GM19468 (cell line): ENCODE results near the gene PDE7B.

Experiments used
- ATAC-seq: cut with Tn5 transposase; IDR thresholded peaks from one replicate; pipeline ENCODE4 v1.9.1; 2021; ENCODE audit warnings: mild to moderate bottlenecking, moderate library complexity, moderate number of reproducible peaks; ENCODE audit not compliant: unreplicated experiment; ENCODE audit errors: extremely low read depth

PDE7B gene

GRCh38 chr6:136163260-136163659 is 311.8 kb downstream of the PDE7B start:
- no peak for ATAC-seq

DNA sequence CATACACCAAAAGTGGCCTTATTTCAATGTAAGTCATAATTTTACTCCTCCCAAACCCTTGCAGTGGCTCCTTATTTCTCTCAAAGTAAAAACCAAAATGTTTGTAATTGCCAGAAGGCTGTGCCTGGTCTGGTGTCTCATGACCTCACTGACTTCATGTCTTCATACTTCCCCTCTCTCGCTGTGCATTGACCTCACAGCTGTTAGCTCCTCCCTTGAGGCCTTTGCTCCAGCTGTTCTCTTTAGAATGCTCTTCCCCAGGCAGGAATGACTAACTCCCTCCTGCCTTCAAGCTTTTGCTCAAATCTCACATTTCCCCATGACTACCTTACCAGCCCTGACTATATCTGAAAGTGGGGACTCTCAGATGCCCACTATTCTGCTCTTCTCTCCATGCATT is 315.3 kb downstream of the PDE7B start:
- ATAC-seq, result no peak

GRCh38 chr6:136169394-136170148 is 318.1 kb downstream of the PDE7B start:
- no peak for ATAC-seq

DNA sequence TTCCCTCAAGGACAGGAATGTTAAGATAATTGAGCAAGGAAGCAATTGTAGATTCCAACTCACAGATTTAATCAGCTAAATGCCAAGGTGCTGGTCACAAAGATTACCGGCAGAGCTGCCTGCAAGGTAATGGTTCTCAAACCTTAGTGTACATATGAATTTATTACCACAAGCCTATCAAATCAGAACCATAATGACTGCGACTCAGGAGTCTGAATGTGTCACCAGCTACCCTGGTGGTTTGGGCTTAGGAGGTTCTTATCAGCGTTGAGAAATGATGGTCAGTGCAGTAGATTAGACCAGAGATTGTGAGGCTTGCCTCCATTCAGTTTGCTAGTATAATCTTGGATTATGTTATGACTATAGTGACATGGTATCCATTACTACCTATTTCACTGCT is 319.7 kb downstream of the PDE7B start:
- no peak for ATAC-seq

DNA sequence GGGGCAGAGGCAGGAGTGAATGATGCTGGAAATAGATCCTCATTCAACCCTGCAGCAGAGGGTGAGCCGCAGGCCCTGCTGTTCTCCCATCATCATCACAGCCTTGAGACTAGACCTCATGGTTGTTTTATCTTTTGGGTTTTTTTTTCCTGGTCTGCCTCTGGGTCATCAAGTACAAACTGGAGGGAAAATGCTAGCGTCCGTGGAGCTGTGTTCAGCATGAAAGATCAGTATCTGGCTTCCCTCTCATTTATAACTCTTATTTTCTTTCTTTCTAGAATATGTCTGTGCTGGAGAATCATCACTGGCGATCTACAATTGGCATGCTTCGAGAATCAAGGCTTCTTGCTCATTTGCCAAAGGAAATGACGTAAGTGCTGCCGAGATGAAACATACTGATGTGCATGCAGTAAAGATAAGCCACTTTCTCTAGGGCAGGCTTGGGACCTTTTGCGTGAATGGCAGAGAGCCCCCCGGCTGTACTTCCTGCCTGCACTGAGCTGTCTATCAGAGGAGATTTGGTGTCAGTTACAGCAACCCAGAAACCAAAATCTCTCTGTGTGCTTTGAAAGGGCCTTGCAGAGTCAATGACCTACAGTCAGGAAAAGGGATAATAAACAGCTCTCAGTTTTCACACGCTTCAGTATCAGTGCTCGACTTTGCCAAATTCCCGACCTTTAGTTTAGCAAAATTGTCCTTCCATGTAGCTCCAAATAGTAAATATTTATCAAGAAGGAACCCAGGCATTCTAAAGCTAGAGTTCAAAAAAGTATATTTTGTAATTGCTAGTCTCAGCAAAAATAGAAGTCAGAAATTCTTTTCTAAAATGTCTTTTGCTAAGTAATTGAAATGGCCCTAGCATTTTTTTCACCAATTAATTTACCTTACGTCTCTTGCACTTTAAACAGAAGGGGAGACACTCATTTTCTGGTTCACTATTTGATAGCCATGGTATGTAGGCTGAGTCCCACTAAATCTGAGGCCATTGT is 322.3 kb downstream of the PDE7B start:
- no peak for ATAC-seq

DNA sequence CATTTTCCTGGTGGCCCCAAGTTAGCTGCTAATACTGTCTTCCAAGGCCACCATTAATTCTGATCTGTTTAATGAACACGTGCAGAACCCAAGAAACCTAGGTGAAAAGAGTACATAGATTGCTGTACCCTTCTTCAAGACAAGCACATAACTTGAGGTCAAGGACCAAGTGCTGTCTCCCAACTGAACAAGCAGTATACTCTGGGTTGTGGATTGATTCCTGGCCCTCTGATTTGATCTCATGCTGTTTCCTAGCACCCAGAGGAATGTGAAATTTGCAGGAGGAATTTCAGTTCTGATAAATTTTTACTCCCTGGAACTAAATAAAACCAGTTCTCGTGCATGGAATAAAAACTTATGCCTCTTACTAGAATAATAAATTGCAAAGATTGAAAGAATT is 323.0 kb downstream of the PDE7B start:
- ATAC-seq, result no peak

- ATAC-seq, result no peak
These were observed 324.4 kb downstream of the PDE7B start for GRCh38 chr6:136175873-136176272.

DNA sequence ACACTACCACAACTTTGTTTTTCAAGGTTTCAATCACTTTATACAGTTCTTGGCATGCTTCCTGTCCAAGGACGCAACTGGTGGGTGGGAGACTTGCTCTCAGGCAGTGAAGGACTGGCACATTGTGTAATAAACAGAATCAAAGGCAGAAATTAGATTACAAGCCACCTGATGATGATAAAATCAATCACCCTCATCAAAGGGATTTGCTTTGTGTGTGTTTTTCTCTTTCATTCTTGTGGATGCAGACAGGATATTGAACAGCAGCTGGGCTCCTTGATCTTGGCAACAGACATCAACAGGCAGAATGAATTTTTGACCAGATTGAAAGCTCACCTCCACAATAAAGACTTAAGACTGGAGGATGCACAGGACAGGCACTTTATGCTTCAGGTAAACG is 327.2 kb downstream of the PDE7B start:
- ATAC-seq, result no peak

GRCh38 chr6:136180704-136181511 is 329.4 kb downstream of the PDE7B start:
- ATAC-seq, result no peak

DNA sequence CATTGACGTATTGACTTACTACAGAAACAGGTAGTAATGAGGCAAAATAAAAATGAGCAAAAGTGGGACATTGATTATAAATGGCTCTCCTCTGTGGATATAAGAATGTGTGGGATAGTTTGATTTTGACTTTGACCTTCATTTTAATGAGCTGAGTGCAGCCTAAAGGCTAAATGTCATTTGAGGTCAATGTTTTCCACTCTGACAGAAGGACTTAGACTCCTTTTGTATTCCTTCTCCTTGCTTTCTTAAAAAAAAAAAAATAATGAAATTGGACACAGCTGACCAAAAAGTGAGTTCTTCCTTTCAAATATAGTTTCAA is 330.0 kb downstream of the PDE7B start:
- ATAC-seq, result no peak

DNA sequence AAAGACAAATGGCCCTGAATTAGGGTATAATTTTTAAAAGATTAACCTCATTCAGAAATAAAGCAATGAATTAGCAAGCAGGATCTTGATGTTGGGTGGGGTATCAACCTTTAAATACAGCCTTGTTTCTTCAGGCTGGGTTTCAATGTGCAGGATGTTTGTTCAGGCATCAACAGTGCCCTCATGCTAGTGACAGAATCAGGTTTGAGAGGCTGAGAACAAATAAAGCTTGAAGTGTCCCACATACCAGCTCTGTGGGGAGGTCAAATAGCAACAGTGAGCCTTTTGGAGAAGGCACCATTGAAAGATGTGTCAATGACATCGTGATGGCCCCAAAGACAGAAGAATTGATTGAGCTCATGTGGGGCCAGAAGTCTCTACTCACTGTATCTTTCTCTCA is 330.4 kb downstream of the PDE7B start:
- no peak for ATAC-seq

GRCh38 chr6:136184738-136185137 is 333.2 kb downstream of the PDE7B start:
- no peak for ATAC-seq

DNA sequence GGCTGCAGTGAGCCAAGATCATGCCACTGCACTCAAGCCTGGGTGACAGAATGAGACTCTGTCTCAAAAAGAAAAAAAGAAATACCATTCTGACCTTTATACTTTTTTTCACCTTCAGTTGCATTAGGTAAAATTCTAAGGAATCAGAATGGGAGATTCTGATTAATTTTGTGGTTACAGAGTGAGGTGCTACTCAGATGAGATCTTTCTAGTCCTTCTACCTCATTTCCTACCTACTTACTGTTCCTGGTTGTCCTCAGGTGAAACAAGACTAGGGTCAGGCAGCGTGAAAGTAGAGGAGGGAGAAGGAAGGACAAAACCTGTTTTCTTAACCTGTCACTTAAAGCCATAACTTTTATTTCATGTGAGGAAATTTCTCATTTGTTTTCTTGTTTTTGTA is 334.9 kb downstream of the PDE7B start:
- ATAC-seq, result no peak

- ATAC-seq, result no peak
These were observed 337.0 kb downstream of the PDE7B start for GRCh38 chr6:136188486-136188885.

- no peak for ATAC-seq
These were observed 337.6 kb downstream of the PDE7B start for GRCh38 chr6:136189104-136189503.

DNA sequence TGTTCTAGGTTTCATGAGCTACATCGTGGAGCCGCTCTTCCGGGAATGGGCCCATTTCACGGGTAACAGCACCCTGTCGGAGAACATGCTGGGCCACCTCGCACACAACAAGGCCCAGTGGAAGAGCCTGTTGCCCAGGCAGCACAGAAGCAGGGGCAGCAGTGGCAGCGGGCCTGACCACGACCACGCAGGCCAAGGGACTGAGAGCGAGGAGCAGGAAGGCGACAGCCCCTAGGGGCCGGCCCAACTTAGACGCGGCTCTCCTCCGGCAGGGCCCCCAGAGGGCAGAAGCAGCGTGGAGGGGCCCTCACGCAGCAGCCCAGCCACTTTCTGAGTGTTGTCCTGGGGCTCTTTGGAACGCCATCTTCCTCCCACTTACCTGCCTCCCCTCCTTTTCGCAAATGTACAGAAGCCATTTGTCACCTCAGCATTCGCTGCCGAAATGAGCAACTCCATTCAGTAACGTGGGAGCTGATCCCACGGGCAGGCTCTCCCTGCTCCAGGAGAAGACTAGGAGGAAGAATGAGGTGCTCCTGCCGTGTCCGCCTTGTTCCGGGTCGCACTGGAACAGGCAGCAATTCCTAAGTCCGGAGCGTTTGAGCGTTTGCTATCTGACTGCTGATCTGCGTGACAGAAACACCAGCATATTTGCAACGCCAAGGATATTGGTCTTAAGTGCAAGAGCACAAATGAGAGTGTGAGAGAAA is 340.3 kb downstream of the PDE7B start:
- no peak for ATAC-seq

DNA sequence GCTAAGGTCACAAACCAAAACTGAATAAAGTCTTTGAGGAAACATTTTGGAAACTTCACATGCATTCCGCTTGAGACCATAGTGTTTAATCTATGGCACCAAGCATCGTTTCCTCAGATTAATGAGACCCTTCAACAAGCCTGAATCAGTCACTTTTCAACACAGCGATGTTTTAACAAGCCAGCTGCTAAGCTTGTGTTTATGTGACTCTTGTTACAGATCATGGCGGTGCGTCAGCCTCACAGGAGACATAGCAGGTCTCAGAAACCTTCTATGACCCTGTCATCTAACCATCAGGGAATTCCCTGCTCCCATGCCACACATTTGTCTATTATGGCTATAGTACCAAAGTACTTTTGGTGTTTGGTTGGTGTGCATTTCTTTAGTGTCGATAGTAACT is 341.4 kb downstream of the PDE7B start:
- ATAC-seq, result no peak

DNA sequence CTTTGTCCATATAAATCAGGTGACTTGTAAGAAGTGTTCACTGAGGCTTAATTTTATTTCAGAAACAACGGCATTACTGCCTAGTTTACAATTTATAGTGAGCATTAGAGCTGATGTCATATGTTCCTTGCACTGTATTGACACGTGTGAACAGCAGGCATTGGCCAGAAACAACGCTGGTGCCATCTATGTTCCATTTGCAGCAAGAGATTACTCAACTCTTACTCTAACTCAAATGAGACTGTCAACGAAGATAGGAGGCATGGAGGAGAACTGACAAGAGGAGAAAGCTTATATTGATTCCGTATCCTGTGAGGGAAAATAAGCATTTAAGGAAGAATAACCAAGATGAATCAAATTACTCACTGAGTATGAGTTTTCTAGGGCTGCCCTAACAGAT is 350.2 kb downstream of the PDE7B start:
- no peak for ATAC-seq

DNA sequence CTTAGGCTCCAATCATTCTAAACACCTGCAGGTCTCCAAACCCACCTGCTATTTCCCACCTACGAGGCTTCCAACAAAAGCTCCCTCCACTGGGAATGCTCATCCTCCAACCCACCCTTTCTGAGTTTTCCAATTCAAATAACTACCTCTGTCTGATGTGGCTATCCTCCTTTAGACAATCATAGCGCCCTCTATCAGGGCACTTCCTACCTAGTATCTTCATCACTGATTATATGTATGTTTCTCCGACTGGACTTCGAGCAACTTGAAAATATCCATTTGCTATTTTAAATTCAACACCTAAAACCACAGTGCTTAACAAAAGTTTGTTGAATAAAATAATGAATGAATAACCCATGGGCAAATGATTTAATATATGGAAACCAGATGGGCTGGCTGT is 357.3 kb downstream of the PDE7B start:
- no peak for ATAC-seq

- ATAC-seq, result no peak
These were observed 358.0 kb downstream of the PDE7B start for GRCh38 chr6:136209496-136209895.
